Omental fat pad (tissue), 4 donors: ENCODE data around the gene KRT85. TPM values are rescaled to one million over a fixed set of nuclear protein-coding genes. Genes with fewer than 3 reads are reported as not detected.

ENCODE experiments used
- ATAC-seq: fragments of 150-250 bp; one replicate; pipeline ENCODE4 v1.9.1; 2016; ENCODE audit warnings: mild to moderate bottlenecking, moderate library complexity; ENCODE audit not compliant: low FRiP score
- DNase-seq: peaks from one replicate; pipeline ENCODE4 v3.0.0-alpha.2; 2019; ENCODE audit warnings: low spot score
- total RNA-seq, 4 donors: library from RNA; depleted of rRNA; stranded (reverse); fragments of >200 nt; gene quantifications; one replicate each; pipeline ENCODE4 v1.1.0, GENCODE V29; 2016
- TF ChIP-seq, protein P1 (sequence below), 3 donors: fragments of 450-650 bp; IDR thresholded peaks; one replicate each; pipeline ENCODE4 v1.5.1; 2016 to 2017; ENCODE audit warnings: antibody characterized with exemption in 3 of 3, mild to moderate bottlenecking in 3 of 3, moderate library complexity in 2 of 3

Gene KRT85
- total RNA-seq, 4 donors from 2014 or later, result not detected

DNA sequence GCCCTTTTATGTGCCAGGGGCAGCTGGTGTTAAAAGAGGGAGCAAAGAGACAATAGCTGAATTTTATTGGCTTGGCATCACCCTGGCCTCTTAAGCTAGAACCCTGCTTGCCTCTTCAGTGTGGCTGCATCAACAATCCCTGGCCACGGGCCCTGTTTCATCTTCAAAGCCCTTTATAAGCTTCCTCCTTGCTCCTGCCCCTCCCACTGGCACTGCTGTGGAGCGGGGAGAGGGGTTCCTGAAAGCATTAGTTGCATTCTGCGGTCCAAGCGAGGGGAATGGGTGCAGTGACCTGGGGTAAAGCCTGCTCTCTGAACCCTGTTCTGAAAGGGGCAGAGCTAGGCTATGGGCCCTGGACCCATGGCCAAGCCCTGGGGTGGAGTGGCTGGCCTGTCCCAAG is 45.9 kb downstream of the KRT85 start:
- TF ChIP-seq, protein P1, sequence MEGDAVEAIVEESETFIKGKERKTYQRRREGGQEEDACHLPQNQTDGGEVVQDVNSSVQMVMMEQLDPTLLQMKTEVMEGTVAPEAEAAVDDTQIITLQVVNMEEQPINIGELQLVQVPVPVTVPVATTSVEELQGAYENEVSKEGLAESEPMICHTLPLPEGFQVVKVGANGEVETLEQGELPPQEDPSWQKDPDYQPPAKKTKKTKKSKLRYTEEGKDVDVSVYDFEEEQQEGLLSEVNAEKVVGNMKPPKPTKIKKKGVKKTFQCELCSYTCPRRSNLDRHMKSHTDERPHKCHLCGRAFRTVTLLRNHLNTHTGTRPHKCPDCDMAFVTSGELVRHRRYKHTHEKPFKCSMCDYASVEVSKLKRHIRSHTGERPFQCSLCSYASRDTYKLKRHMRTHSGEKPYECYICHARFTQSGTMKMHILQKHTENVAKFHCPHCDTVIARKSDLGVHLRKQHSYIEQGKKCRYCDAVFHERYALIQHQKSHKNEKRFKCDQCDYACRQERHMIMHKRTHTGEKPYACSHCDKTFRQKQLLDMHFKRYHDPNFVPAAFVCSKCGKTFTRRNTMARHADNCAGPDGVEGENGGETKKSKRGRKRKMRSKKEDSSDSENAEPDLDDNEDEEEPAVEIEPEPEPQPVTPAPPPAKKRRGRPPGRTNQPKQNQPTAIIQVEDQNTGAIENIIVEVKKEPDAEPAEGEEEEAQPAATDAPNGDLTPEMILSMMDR (IDR thresholded peaks at IDR 0.05), result no peak
- ATAC-seq (no peak), DNase-seq (no peak)

DNA sequence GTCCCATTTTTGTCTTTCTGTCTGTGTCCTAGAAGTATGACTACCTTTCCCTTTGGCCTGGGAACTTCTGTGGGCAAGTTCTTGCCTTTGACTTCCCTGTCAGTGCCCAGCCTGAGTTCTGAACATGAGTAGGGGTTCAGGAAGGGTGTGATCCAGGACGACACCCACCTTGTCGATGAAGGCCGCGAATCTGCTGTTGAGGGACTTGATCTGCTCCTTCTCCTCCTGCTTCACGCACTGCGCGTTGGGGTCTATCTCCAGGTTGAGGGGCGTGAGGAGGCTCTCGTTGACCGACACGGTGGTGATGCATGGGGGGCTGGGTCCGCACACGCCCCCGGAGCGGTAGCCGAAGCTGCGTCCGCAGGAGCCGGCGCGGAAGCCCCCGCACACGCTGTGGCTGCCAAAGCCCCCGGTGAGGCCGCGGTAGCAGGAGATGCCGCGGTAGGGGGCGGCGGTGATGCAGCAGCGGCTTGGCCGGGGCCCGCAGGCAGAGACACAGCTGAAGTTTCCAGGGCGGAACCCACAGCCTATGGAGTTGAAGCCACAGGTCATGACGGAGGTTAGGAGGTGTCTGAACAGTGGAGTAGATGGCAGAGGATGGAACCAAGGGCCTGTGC is 46.4 kb downstream of the KRT85 start, which contains the start of gene KRT83:
TSS of gene KRT83 (minus strand) at position 615 of the 617 bp plus-strand sequence. CDS start at position 552, 63 bp downstream.
- no peak for ATAC-seq
- TF ChIP-seq, protein P1 (IDR thresholded peaks at IDR 0.05), result no peak
- DNase-seq, result no peak

DNA sequence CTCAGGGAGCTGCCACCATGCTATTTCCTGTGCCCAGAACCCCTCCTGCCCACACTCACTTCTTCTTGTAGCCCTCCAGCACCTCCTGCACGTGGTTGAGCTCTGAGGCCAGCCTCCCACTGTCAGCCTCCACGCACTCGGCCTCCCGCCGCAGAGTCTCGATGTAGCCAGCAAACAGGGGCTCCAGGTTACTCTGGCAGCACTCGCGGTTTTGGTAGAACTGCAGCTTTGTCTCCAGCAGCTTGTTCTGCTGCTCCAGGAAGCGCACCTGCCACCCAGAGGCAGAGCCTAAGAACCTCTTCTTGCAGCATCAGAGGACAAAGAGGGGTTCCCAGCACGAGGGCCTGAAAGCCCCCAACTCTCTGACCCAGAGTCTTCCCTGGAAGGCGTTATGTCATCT is 48.2 kb downstream of the KRT85 start:
- DNase-seq (no peak), ATAC-seq (no peak)
- TF ChIP-seq, protein P1 (IDR thresholded peaks at IDR 0.05), result no peak

DNA sequence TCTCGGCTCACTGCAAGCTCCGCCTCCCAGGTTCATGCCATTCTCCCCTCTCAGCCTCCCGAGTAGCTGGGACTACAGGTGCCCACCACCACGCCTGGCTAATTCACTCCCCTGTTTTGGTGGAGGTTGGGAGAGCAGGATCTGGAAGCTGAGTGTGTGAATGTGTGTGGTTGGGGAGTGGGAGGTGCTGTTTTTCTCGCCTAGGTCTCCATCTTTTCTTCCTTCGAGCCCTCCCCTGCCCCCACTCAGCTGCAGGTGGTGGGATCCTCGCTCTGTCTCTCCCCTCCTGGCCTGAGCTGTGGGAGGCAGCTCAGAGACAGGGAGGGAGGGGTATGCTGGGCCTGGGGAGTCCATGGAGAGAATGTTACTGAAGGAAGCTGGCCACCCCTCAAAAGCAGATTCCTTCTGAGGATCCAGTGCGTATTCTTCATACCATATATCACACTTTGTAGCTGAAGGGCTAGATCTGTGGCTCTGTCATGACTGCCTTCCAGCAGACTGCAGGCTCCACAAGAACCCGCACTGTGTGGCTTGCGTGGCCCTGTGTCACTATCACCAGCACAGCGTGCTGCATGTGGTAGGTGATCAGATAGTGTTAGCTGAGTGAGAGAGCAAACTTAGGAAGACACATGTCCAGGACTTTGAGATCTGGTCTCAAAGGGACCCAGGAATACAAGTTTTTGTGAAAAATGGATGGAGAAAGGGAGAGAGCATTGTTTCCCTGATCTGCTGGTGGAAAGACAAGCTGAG is 48.9 kb downstream of the KRT85 start:
- TF ChIP-seq, protein P1 (IDR thresholded peaks at IDR 0.05), result no peak
- DNase-seq, result no peak
- no peak for ATAC-seq

DNA sequence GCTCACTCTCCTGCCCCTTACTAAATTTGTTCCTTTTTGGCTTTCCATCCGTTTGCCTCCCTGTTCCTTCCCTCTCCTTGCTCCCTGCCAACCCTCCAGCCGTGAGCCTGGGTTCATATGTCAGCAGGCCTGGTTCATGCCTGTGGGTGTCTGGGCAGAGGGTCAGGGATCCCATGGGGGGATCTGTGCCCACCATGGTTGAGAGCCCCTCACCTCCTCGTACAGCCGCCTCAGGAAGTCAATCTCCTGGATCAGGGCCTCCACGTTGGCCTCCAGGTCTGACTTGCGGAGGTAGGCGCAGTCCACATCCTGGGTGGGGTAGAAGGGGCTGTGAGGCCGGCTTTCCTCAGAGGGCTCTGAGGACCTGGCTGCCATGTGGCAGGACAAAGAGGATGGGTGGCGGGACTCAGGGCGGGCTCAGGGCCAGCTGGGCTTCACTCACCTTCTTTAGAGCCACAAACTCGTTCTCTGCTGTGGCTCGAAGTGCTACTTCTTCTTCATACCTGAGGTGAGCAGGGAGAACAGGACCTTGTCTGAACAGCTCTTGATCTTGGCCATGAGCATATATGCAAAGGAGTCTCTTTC is 49.7 kb downstream of the KRT85 start:
- TF ChIP-seq, protein P1 (IDR thresholded peaks at IDR 0.05), result no peak
- no peak for ATAC-seq
- no peak for DNase-seq

DNA sequence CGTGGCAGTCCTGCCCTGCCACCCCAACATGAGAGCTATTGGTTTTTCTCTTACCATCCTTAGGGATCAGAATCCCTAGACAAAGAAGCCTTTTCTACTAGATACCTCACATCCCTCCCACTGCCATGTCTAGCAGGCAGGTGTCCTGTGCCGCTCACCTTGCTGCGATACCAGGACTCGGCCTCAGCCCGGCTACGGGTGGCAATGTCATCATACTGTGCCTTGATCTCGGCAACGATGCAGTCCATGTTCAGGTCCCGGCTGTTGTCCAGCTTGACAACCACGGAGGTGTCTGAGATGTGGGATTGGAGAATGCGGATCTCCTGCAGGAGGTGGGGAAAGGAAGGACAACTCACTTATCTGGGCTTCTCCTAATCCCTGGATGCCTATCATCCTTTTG is 50.6 kb downstream of the KRT85 start:
- DNase-seq (no peak), ATAC-seq (no peak)

More for the DNA sequence above, 50.6 kb downstream of the KRT85 start:
- TF ChIP-seq, protein P1 (IDR thresholded peaks at IDR 0.05), result no peak
